ENCODE data around the gene SLC19A1.
"Not testable (repeated sequence)": the region's sequence is repeated elsewhere in the genome, so short reads cannot be mapped to it uniquely, and the experiment has no call there.

Gene SLC19A1

GRCh38 chr21:45503226-45503625 lies 39.0 kb downstream of the SLC19A1 start:
- in situ Hi-C loops (cut with HindIII; ENCODE audit: low pct_ligation_motif_present, low pct_unique_long_range_greater_than_20kb, low sequenced_read_pairs); DNase-seq: not testable (repeated sequence)

GRCh38 chr21:45502600-45502999 lies 39.6 kb downstream of the SLC19A1 start:
- no peak for DNase-seq
- in situ Hi-C loops (cut with HindIII; ENCODE audit: low pct_ligation_motif_present, low pct_unique_long_range_greater_than_20kb, low sequenced_read_pairs): no loop called here

GRCh38 chr21:45502006-45502345 lies 40.3 kb downstream of the SLC19A1 start:
- in situ Hi-C loops (cut with HindIII; ENCODE audit: low pct_ligation_motif_present, low pct_unique_long_range_greater_than_20kb, low sequenced_read_pairs): no loop called here
- DNase-seq: no peak

DNA sequence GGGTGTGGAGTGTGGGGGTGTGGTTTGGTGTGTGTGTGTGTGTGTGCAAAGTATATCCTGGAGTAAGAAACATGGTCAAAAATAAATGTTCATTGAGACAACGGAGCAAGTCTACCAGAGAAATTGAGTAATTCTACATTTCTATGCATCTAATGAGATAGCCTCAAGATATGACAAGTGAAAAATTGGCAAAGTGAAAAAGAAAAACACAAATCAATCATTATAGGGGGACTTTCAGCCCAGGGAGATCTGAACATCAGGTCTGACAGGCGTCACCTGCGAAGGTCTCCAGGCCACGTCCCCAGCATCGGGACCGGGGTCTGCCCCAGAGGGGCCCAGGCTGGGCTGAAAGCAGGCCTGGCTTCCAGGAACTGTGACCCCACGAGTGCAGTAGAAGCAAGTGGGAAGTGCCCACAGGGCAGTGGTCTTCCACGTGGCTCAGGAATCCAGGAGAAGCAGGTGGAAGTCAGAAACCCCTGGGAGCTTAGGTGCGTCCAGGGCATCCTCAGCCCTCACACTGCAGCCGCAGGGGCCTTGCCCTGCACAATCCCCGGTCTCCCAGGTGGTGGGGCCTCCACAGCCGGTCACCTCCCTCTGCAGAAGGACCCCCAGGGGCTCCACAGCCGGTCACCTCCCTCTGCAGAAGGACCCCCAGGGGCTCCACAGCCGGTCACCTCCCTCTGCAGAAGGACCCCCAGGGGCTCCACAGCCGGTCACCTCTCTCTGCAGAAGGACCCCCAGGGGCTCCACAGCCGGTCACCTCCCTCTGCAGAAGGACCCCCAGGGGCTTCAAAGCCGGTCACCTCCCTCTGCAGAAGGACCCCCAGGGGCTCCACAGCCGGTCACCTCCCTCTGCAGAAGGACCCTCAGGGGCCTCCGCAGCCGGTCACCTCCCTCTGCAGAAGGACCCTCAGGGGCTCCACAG lies 40.9 kb downstream of the SLC19A1 start:
- in situ Hi-C loops (cut with HindIII; ENCODE audit: low pct_ligation_motif_present, low pct_unique_long_range_greater_than_20kb, low sequenced_read_pairs); DNase-seq: not testable (repeated sequence)

GRCh38 chr21:45499970-45500577 lies 42.2 kb downstream of the SLC19A1 start:
- DNase-seq: no peak
- in situ Hi-C loops (cut with HindIII; ENCODE audit: low pct_ligation_motif_present, low pct_unique_long_range_greater_than_20kb, low sequenced_read_pairs): no loop called here

DNA sequence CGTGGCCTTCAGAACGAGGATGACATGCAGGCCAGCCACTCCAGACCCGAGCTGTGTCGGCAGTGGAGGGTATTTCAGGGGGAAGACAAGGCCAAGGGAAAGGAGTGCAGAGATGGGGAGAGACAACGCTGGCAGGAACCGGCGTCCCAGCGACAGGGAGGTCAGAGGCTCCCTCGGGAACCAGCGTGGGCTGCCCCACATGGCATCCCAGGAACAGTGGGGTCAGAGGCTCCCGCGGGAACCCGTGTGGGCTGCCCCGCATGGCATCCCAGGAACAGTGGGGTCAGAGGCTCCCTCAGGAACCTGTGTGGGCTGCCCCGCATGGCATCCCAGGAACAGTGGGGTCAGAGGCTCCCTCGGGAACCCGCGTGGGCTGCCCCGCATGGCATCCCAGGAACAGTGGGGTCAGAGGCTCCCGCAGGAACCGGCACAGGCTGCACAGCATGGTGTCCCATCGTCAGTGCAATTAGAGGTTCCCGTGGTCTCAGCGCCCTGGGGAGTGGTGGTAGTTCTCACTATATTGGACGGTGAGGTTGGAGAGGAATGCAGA lies 43.0 kb downstream of the SLC19A1 start:
- no peak for DNase-seq
- in situ Hi-C loops (cut with HindIII; ENCODE audit: low pct_ligation_motif_present, low pct_unique_long_range_greater_than_20kb, low sequenced_read_pairs): no loop called here

GRCh38 chr21:45498646-45499000 lies 43.6 kb downstream of the SLC19A1 start:
- in situ Hi-C loops (cut with HindIII; ENCODE audit: low pct_ligation_motif_present, low pct_unique_long_range_greater_than_20kb, low sequenced_read_pairs): no loop called here
- no peak for DNase-seq

- in situ Hi-C loops (cut with HindIII; ENCODE audit: low pct_ligation_motif_present, low pct_unique_long_range_greater_than_20kb, low sequenced_read_pairs): no loop called here
- no peak for DNase-seq
Observed at GRCh38 chr21:45497846-45498645, 44.2 kb downstream of the SLC19A1 start.

GRCh38 chr21:45496968-45497845 lies 45.0 kb downstream of the SLC19A1 start:
- no peak for DNase-seq
- in situ Hi-C loops (cut with HindIII; ENCODE audit: low pct_ligation_motif_present, low pct_unique_long_range_greater_than_20kb, low sequenced_read_pairs): no loop called here

DNA sequence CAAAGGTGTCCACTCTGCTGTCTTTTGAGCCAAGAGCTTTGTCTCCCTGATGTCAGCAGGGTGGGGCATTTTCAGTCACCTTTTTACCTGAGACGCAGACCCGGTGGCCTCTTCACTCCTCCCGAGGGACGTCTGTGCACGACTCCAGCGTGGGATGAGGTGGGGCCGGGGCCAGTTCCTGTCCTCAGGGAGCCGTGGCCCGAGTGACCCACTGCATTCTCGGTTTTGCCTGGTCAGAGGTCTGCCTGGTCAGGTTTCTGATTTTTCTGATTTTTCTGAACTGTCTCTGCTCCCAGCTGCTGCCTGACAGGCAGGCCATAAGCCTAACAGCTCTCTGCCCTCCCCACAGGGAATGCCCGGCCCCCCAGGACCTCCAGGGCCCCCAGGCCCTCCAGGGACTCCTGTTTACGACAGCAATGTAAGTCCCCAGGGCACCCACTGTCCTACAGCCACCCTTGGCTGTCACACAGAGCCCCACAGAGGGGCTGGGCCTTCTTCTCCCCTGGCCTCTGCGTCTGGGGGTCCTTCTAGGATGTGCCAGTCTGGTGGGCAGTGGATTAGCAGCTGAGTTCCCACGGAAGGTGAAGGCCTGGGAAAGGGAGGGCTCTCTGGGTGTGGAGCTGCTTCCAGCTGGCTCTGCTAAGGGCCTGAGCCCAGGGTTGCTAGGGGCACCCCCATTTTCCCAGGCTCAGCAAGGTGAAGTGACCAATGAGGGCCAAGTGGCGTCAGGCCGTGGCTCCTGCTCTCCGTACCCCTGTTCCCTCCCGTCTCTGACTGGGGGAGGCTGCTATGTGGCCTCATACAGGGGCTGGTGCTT lies 45.9 kb downstream of the SLC19A1 start:
- in situ Hi-C loops (cut with HindIII; ENCODE audit: low pct_ligation_motif_present, low pct_unique_long_range_greater_than_20kb, low sequenced_read_pairs): no loop called here
- no peak for DNase-seq

GRCh38 chr21:45494851-45495680 lies 47.2 kb downstream of the SLC19A1 start:
- no peak for DNase-seq
- in situ Hi-C loops (cut with HindIII; ENCODE audit: low pct_ligation_motif_present, low pct_unique_long_range_greater_than_20kb, low sequenced_read_pairs): no loop called here

- in situ Hi-C loops (cut with HindIII; ENCODE audit: low pct_ligation_motif_present, low pct_unique_long_range_greater_than_20kb, low sequenced_read_pairs): no loop called here
Observed at GRCh38 chr21:45494135-45494850, 47.9 kb downstream of the SLC19A1 start.

GRCh38 chr21:45493401-45494001 lies 48.7 kb downstream of the SLC19A1 start:
- DNase-seq: no peak
- in situ Hi-C loops (cut with HindIII; ENCODE audit: low pct_ligation_motif_present, low pct_unique_long_range_greater_than_20kb, low sequenced_read_pairs): no loop called here

More at GRCh38 chr21:45494135-45494850, 47.9 kb downstream of the SLC19A1 start:
- no peak for DNase-seq

GRCh38 chr21:45492765-45493164 lies 49.5 kb downstream of the SLC19A1 start:
- no peak for DNase-seq
- in situ Hi-C loops (cut with HindIII; ENCODE audit: low pct_ligation_motif_present, low pct_unique_long_range_greater_than_20kb, low sequenced_read_pairs): no loop called here

- in situ Hi-C loops (cut with HindIII; ENCODE audit: low pct_ligation_motif_present, low pct_unique_long_range_greater_than_20kb, low sequenced_read_pairs): no loop called here
- DNase-seq: no peak
Observed at GRCh38 chr21:45491623-45492022, 50.6 kb downstream of the SLC19A1 start.

DNA sequence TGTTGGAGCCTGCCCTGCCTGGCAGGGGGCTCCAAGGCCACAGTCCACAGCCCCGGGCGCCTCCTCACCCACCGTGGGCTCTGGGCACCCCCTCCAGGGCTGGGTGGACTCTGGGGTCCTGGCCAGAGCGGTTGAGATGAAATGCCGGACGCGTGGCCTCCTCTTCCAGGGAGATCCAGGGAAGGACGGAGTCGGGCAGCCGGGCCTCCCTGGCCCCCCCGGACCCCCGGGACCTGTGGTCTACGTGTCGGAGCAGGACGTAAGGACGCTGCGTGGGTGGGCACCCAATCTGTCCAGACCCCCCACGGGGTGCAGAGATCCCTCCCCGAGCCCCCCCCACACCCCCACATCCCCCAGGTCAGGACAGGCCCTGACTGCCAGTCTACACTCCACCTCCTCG lies 51.2 kb downstream of the SLC19A1 start:
- DNase-seq: no peak
- in situ Hi-C loops (cut with HindIII; ENCODE audit: low pct_ligation_motif_present, low pct_unique_long_range_greater_than_20kb, low sequenced_read_pairs): no loop called here

Measured in ACHN (cell line).